ENCODE results near the gene WARS2. TPM values are rescaled to one million over a fixed set of nuclear protein-coding genes. Genes with fewer than 3 reads are reported as not detected.

The WARS2 gene
- total and polyA plus RNA-seq, 7 donors = 8.4 to 18.8 (median 10.9) TPM

DNA sequence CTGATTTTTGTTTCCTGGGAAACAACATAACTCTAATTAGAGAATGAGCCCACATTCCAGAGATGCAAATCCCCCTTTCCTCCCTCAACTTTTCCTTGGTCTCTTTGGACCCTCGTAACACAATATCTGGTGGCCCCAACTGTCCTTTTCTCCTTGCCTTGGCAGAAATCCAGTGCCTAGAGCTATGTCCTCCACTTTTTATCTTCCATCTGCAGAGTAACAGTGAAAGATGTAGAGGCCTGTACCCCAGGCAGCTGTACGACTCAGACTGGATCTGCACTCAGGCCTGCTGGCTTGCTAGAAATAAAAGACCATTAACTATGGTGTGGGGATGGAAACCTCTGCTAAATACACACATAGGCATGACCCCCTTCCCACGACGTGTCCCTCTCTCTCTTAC is 72.0 kb downstream of the WARS2 start:
- DNase-seq = no peak
- Histone ChIP-seq H3K36me3 (no peaks in the 10 kb centered on the region), H3K27me3 (no peaks in the 10 kb centered on the region), H3K9me3 (no peaks in the 10 kb centered on the region), H3K4me1 (no peaks in the 10 kb centered on the region), H3K27ac (no peak overlapping the region), H3K4me3 (no peak overlapping the region)
- intact Hi-C loops (cut with DNase I) = no loop called here
- TF ChIP-seq POLR2A (IDR thresholded peaks at IDR 0.05) = no peak
- no peak for TF ChIP-seq EP300 (IDR thresholded peaks at IDR 0.05)
- TF ChIP-seq, protein P1, sequence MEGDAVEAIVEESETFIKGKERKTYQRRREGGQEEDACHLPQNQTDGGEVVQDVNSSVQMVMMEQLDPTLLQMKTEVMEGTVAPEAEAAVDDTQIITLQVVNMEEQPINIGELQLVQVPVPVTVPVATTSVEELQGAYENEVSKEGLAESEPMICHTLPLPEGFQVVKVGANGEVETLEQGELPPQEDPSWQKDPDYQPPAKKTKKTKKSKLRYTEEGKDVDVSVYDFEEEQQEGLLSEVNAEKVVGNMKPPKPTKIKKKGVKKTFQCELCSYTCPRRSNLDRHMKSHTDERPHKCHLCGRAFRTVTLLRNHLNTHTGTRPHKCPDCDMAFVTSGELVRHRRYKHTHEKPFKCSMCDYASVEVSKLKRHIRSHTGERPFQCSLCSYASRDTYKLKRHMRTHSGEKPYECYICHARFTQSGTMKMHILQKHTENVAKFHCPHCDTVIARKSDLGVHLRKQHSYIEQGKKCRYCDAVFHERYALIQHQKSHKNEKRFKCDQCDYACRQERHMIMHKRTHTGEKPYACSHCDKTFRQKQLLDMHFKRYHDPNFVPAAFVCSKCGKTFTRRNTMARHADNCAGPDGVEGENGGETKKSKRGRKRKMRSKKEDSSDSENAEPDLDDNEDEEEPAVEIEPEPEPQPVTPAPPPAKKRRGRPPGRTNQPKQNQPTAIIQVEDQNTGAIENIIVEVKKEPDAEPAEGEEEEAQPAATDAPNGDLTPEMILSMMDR (IDR thresholded peaks at IDR 0.05) = no peak
- no peak for TF ChIP-seq POLR2AphosphoS5 (IDR thresholded peaks at IDR 0.05)
- 89 to 90% methylated on average over 4 of the region's 4 CpGs for WGBS, 2 donors

DNA sequence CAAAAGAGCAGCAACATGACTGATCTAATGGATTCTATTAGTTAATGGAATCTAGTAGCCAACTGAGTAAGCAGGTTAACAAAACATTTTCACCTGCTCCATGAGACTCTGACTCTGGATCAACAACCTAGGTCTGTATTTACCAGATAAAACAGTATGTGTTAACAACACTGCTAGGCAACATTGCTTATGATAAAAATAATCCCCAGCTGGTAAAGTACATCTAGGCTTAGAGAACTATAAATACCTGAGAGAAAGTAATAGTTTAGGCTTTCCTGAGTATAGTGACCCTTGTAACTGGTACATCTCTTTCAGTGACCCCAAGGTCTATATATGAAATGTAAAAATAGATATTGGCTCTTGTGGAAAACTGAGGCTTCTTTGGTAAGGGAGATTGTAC is 78.8 kb downstream of the WARS2 start:
- TF ChIP-seq, protein P1 (IDR thresholded peaks at IDR 0.05) = no peak
- TF ChIP-seq POLR2A (IDR thresholded peaks at IDR 0.05) (no peak), EP300 (IDR thresholded peaks at IDR 0.05) (no peak), POLR2AphosphoS5 (IDR thresholded peaks at IDR 0.05) (no peak)
- DNase-seq = no peak
- no peaks in the 10 kb centered on the region for H3K27me3 ChIP-seq
- H3K4me3 ChIP-seq = no peak overlapping the region
- H3K4me1 ChIP-seq = no peaks in the 10 kb centered on the region
- H3K36me3 ChIP-seq = no peaks in the 10 kb centered on the region
- H3K27ac ChIP-seq = no peak overlapping the region
- no peaks in the 10 kb centered on the region for H3K9me3 ChIP-seq
- intact Hi-C loops (cut with DNase I) = no loop called here

DNA sequence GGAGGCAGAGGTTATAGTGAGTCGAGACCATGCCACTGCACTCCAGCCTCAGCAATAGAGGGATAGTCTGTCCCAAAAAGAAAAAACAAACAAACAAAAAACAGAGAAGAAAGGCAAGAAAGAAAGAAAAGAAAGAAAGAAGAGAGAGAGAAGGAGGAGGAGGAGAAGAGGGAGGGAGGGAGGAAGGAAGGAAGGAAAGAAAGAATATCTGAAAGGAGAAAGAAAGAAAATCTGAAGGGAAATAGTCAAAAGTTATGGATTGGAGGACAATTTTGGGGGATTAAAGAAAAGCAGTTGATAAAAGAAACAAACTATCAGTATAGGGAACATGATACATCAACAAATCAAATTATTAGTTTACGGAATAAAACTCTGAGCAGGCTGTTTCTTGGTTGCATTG is 84.9 kb downstream of the WARS2 start:
- H3K36me3 ChIP-seq = no peaks in the 10 kb centered on the region
- no peaks in the 10 kb centered on the region for H3K9me3 ChIP-seq
- no peaks in the 10 kb centered on the region for H3K27me3 ChIP-seq
- no peak overlapping the region for H3K27ac ChIP-seq
- intact Hi-C loops (cut with DNase I) = no loop called here
- 92 to 96% methylated on average over 2 of the region's 2 CpGs for WGBS, 2 donors
- no peak for DNase-seq
- H3K4me1 ChIP-seq = no peaks in the 10 kb centered on the region
- TF ChIP-seq EP300 (IDR thresholded peaks at IDR 0.05) (no peak), POLR2A (IDR thresholded peaks at IDR 0.05) (no peak), POLR2AphosphoS5 (IDR thresholded peaks at IDR 0.05) (no peak)
- TF ChIP-seq, protein P1 (IDR thresholded peaks at IDR 0.05) = no peak
- no peak overlapping the region for H3K4me3 ChIP-seq

DNA sequence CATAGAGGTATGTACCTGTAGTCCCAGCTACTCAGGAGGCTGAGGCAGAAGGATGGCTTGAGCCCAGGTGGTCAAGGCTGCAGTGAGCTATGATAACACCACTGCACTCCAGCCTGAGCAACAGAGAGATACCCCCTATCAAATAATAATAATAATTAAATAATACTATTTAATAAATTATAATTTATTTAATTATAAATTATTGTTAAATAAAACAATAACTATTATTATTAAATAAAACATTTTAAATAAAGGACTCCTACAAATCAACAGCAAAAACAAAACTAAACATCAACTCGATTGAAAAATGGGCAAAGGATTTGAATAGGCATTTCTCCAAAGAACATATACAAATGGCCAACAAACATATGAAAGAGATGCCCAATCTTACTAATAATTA is 86.5 kb downstream of the WARS2 start:
- Histone ChIP-seq H3K9me3 (no peaks in the 10 kb centered on the region), H3K36me3 (no peaks in the 10 kb centered on the region), H3K27ac (no peak overlapping the region), H3K4me1 (no peaks in the 10 kb centered on the region), H3K27me3 (no peaks in the 10 kb centered on the region), H3K4me3 (no peak overlapping the region)
- intact Hi-C loops (cut with DNase I) = no loop called here
- TF ChIP-seq POLR2AphosphoS5 (IDR thresholded peaks at IDR 0.05) (no peak), POLR2A (IDR thresholded peaks at IDR 0.05) (no peak), EP300 (IDR thresholded peaks at IDR 0.05) (no peak)
- TF ChIP-seq, protein P1 (IDR thresholded peaks at IDR 0.05) = no peak
- WGBS, 2 donors = 96% methylated on average over 1 of the region's 1 CpG
- no peak for DNase-seq

DNA sequence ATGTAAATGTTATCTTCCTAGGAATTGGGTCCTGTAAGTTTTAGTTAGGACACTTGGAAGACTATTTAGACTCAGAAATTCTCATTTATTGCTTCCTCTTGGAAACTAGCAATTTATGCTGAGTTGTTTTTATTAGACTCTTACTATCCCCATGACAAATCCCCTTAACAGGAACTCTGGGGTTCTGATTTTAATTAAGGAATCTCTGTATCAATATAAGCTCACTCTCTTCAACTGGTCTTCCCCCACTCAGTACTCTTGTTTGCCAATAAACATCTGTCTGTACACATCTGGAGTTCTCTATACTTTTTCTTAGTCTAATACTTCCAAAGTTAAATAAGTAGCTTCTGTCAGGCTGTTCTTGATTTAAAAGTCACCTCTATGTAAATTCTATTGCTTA is 88.2 kb downstream of the WARS2 start:
- TF ChIP-seq POLR2AphosphoS5 (IDR thresholded peaks at IDR 0.05) (no peak), POLR2A (IDR thresholded peaks at IDR 0.05) (no peak)
- TF ChIP-seq, protein P1 (IDR thresholded peaks at IDR 0.05) = no peak

More for the DNA sequence above, 88.2 kb downstream of the WARS2 start:
- no peaks in the 10 kb centered on the region for H3K36me3 ChIP-seq
- no peak for DNase-seq
- H3K9me3 ChIP-seq = no peaks in the 10 kb centered on the region
- H3K4me3 ChIP-seq = no peak overlapping the region
- H3K27ac ChIP-seq = no peak overlapping the region
- intact Hi-C loops (cut with DNase I) = no loop called here
- no peaks in the 10 kb centered on the region for H3K4me1 ChIP-seq
- no peaks in the 10 kb centered on the region for H3K27me3 ChIP-seq

All from sigmoid colon (tissue), 7 donors.